GM12875 (cell line): Measurements from ENCODE around the gene DNASE1L2.

Experiments used
- H3K4me3 ChIP-seq: one replicate; pipeline ENCODE4 v1.5.1; 2011; ENCODE audit warnings: low read depth, low read length, control low read depth
- CTCF ChIP-seq: IDR thresholded peaks from 2 replicates; pipeline ENCODE4 v1.5.1; 2011; ENCODE audit warnings: low read depth, mild to moderate bottlenecking, control low read depth, inconsistent platforms, low read length, moderate library complexity, borderline replicate concordance; ENCODE audit not compliant: insufficient read depth

Gene DNASE1L2

GRCh38 chr16:2280981-2281542, 44.8 kb downstream of the DNASE1L2 start:
- TF ChIP-seq CTCF = no peak
- H3K4me3 ChIP-seq = no peak overlapping the region

GRCh38 chr16:2282262-2282661, 46.0 kb downstream of the DNASE1L2 start:
- no peak for TF ChIP-seq CTCF
- H3K4me3 ChIP-seq = no peak overlapping the region

DNA sequence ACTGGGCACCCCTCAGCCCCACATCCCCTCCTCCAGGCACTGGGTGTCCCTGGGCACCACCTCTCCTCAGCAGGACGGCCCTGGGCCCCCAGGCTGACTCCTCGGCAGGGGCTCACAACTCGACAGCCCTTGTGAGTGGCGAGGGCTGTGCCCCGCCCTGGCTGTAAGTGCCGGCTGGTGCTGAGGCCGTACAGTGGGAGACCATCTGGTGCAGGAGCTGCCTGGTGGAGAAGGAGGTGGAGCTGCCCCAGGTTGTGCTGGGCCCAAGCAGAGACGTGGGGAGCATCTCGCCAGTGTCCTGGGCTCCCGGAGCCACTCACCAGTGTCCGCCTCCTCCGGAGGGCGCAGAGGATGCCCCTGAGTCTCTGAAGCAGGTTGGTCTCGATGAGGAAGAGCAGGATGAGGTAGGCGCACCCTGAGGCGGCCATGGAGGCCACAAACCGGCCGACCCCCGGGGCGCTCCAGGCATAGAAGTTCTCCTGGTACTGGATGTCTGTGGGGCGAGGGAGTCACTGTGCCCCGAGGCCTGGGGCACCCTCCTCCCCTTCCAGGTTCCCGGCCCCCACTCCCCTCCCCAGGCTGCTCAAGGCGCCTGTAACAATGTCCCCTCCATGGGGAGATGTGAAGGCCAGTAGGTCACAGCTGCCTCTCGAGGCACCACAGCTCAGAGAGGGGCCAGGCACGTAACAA, 46.8 kb downstream of the DNASE1L2 start:
- TF ChIP-seq CTCF = no peak
- no peak overlapping the region for H3K4me3 ChIP-seq

- no peak overlapping the region for H3K4me3 ChIP-seq
- no peak for TF ChIP-seq CTCF
Measured at GRCh38 chr16:2284001-2284770, 47.9 kb downstream of the DNASE1L2 start.

DNA sequence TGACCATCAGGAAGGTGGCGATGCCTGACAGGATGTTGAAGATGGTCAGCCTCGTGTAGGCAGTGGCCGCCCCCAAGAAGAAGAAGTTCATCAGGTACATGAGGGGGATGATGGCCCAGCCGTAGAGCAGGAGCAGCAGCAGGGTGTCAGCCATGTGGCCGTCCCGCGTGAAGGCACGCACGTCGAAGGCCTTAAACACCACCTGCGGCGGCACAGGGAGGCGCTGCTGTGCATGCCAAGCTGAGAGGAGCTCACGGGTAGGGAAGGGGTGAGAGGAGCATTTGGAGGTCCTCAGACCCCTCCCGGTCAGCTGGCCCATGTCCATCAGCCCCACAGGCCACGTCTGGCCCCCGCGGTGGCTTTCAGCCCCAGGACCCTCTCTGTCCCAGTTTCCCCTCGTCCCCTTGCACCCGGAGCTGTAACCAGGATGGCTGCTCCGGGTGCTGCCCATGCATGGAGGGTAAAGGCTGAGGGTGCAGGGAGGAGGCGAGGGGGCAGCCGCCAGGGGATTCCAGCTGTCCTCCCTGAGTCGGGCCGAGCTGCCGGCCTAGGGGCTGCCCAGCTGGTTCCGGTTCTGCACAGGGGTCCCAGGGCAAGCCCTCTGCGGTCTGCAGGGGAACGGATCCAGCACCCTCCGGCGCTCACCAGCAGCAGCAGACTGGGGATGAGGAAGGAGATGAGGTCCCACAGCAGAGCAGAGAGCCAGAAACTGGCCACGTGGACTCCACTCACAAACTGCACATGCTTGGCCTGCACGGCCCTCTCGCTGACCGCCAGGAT, 48.7 kb downstream of the DNASE1L2 start:
- no peak overlapping the region for H3K4me3 ChIP-seq
- TF ChIP-seq CTCF = no peak

DNA sequence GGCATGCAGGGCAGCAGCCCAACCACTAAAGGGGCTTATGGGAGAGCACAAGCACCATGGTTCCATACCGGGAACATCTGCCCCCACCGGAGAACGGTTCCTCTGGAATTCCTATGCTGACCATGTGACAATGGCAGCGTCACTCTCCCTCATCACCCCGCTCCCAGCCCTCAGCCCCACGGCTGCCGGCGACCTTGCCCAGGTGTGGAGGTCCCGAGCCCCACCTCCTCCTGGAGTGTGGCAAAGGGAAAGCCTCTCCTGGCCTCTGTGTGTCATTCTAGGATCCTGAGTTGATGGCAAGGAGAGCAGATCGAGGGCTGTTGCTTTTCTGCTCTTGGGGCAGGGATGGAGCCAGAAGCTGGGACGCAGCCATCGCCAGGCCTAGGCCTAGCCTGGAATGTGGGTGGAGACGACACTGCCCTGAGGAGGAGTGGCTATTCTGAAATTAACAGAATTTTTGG, 49.5 kb downstream of the DNASE1L2 start:
- no peak for TF ChIP-seq CTCF
- H3K4me3 ChIP-seq = no peak overlapping the region
